CD14-positive monocyte (primary cell): Measurements from ENCODE around the gene DLGAP1. TPM values are rescaled to one million over a fixed set of nuclear protein-coding genes. Genes with fewer than 3 reads are reported as not detected.
A peak's percentile ranks its signal among the peaks of the same experiment; 100 is the strongest.

Experiments used
- DNase-seq, 3 donors: peaks; one replicate each; pipeline ENCODE4 v3.0.0-alpha.2; 2011 to 2022
- H2AFZ ChIP-seq: 2 replicates; pipeline ENCODE4 v1.6.0; 2012; ENCODE audit warnings: mild to moderate bottlenecking, low read depth, low read length, inconsistent platforms; ENCODE audit not compliant: insufficient read depth, poor library complexity, severe bottlenecking
- H3K27ac ChIP-seq, 2 donors: 1 replicate in 1 of 2; 2 replicates in 1 of 2; pipeline ENCODE4 v1.5.1; 2012 to 2013; ENCODE audit warnings: low read length in 2 of 2, control low read depth in 1 of 2, inconsistent platforms in 1 of 2, low read depth in 1 of 2, mild to moderate bottlenecking in 1 of 2
- H3K27me3 ChIP-seq, 2 donors: one replicate each; pipeline versions ENCODE4 v1.6.0 to v1.6.1; 2011 to 2013; ENCODE audit warnings: low read length in 2 of 2; ENCODE audit not compliant: control insufficient read depth in 2 of 2, insufficient read depth in 2 of 2
- H3K36me3 ChIP-seq, 2 donors: replicated peaks in 1 of 2; 1 replicate in 1 of 2; 2 replicates in 1 of 2; pipeline versions ENCODE4 v1.5.1 to v1.6.1; 2012 to 2013; ENCODE audit warnings: low read length in 2 of 2, control low read depth in 1 of 2, inconsistent platforms in 1 of 2, mild to moderate bottlenecking in 1 of 2; ENCODE audit not compliant: insufficient read depth in 2 of 2, control insufficient read depth in 1 of 2
- H3K4me1 ChIP-seq, 2 donors: 1 replicate in 1 of 2; 2 replicates in 1 of 2; pipeline versions ENCODE4 v1.5.1 to v1.6.1; 2012 to 2013; ENCODE audit warnings: low read length in 2 of 2, control low read depth in 1 of 2, inconsistent platforms in 1 of 2, mild to moderate bottlenecking in 1 of 2, moderate library complexity in 1 of 2; ENCODE audit not compliant: insufficient read depth in 2 of 2, control insufficient read depth in 1 of 2
- H3K4me2 ChIP-seq: replicated peaks from 2 replicates; pipeline ENCODE3; 2012; ENCODE audit warnings: low read length, moderate library complexity, mild to moderate bottlenecking; ENCODE audit not compliant: poor library complexity, severe bottlenecking; ENCODE audit errors: extremely low read depth
- H3K4me3 ChIP-seq, 3 experiments: fragments of 200-600 bp in 1 of 3; sonication (generic) in 1 of 3; replicated peaks in 1 of 3; 1 replicate in 2 of 3; 2 replicates in 1 of 3; pipeline ENCODE4 v1.5.1; 2011 to 2013; ENCODE audit warnings: low read length in 3 of 3, mild to moderate bottlenecking in 3 of 3, control low read depth in 2 of 3, low read depth in 2 of 3, inconsistent platforms in 1 of 3, moderate library complexity in 1 of 3
- H3K79me2 ChIP-seq: 2 replicates; pipeline ENCODE4 v1.6.0; 2012; ENCODE audit warnings: mild to moderate bottlenecking, control low read depth, inconsistent platforms, low read length, moderate library complexity; ENCODE audit not compliant: insufficient read depth
- H3K9ac ChIP-seq: 2 replicates; pipeline ENCODE4 v1.6.0; 2017; ENCODE audit warnings: low read length, mild to moderate bottlenecking; ENCODE audit not compliant: insufficient read depth, poor library complexity, severe bottlenecking
- H3K9me3 ChIP-seq, 2 donors: replicated peaks in 1 of 2; 1 replicate in 1 of 2; 2 replicates in 1 of 2; pipeline versions ENCODE4 v1.5.1 to v1.6.1; 2012 to 2013; ENCODE audit warnings: low read length in 2 of 2, control low read depth in 1 of 2; ENCODE audit not compliant: control insufficient read depth in 1 of 2, insufficient read depth in 1 of 2
- H4K20me1 ChIP-seq: 2 replicates; pipeline ENCODE4 v1.6.0; 2012; ENCODE audit warnings: mild to moderate bottlenecking, low read length, control low read depth, moderate library complexity; ENCODE audit not compliant: insufficient read depth
- H3K27ac Mint-ChIP-seq, 7 donors: one replicate each; pipeline ENCODE4 v1.8.0; 2020; ENCODE audit warnings: mild to moderate bottlenecking in 7 of 7, mixed read lengths in 7 of 7, moderate library complexity in 6 of 7, inconsistent platforms in 2 of 7
- H3K27me3 Mint-ChIP-seq, 3 donors: one replicate each; pipeline ENCODE4 v1.8.0; 2021 to 2022; ENCODE audit warnings: low read depth in 3 of 3, mild to moderate bottlenecking in 3 of 3, mixed read lengths in 3 of 3, moderate library complexity in 3 of 3, inconsistent platforms in 1 of 3
- H3K36me3 Mint-ChIP-seq, 2 donors: one replicate each; pipeline ENCODE4 v1.8.0; 2020; ENCODE audit warnings: mixed read lengths in 2 of 2, inconsistent platforms in 1 of 2, mild to moderate bottlenecking in 1 of 2
- H3K4me1 Mint-ChIP-seq: one replicate; pipeline ENCODE4 v1.8.0; 2020; ENCODE audit warnings: mild to moderate bottlenecking, mixed read lengths
- H3K4me3 Mint-ChIP-seq, 2 donors: one replicate each; pipeline ENCODE4 v1.8.0; 2020; ENCODE audit warnings: mild to moderate bottlenecking in 2 of 2, mixed read lengths in 2 of 2, moderate library complexity in 1 of 2
- H3K9me3 Mint-ChIP-seq, 7 donors: one replicate each; pipeline ENCODE4 v1.8.0; 2020 to 2022; ENCODE audit warnings: mixed read lengths in 7 of 7, mild to moderate bottlenecking in 6 of 7, moderate library complexity in 6 of 7, inconsistent platforms in 2 of 7
- WGBS: methylation state at CpG from one replicate; pipeline ENCODE4 v1.1.5; 2013; ENCODE audit warnings: missing lambda C conversion rate; ENCODE audit not compliant: insufficient coverage; 5-methylcytosine and 5-hydroxymethylcytosine counted together
- intact Hi-C, 2 donors: fragments of 100-400 bp; cut with micrococcal nuclease; formaldehyde crosslinking; loops; one replicate each; pipeline versions ENCODE4 v1.15.0 to v1.15.1; 2023
- polyA plus RNA-seq, 3 donors: library from polyadenylated mRNA; depleted of rRNA in 1 of 3; unstranded in 2 of 3; stranded (reverse) in 1 of 3; fragments of 300-500 nt in 2 of 3; fragments of >200 nt in 1 of 3; fragmentation: Illumina TruSeq in 2 of 3; gene quantifications; 1 replicate in 2 of 3; 2 replicates in 1 of 3; pipeline ENCODE4 v1.2.3, GENCODE V29; 2012 to 2021
- TF ChIP-seq, protein P1 (sequence below): fragments of 200-600 bp; IDR thresholded peaks from one replicate; pipeline ENCODE4 v1.8.0; 2022; ENCODE audit warnings: antibody characterized with exemption, mild to moderate bottlenecking

Gene DLGAP1
- polyA plus RNA-seq, 3 donors = 0.09 to 0.42 TPM; not detected in 1

DNA sequence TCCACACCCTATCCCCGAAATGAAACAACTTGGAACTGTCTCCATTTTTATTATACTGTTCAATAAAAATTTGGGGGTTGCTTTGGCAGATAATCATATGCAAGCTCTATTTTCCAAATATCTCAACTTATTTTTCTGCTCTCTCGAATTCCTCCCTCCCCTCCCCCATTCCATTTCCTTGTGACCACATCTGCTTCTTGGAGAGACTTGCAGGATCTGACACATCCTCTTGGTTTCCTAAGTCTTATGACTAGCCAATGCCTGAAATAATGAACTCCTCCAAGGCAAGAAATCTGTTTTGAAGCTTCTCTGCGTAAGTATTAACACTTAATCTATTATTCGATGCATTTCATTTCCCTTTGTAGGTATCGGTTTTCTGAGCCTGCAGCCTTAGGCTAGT is 989.1 kb downstream of the DLGAP1 start:
- Histone ChIP-seq H3K27ac (no peak overlapping the region), H4K20me1 (no peaks in the 10 kb centered on the region), H3K79me2 (no peaks in the 10 kb centered on the region), H3K4me1 (peaks cover 7 to 14% of the 10 kb centered on the region in 2 donors), H3K9ac (no peak overlapping the region), H3K27me3 (no peaks in the 10 kb centered on the region), H2AFZ (no peak overlapping the region), H3K36me3 (peaks cover 0 to under 1% of the 10 kb centered on the region in 2 donors), H3K9me3 (no peaks in the 10 kb centered on the region), H3K4me2 (peak overlapping the region; percentile 14), H3K4me3 (peak overlapping the region in 1 of 3 experiments; percentile 22)
- Mint-ChIP-seq H3K4me3 (peak overlapping the region in 1 of 2 donors; percentile 54), H3K36me3 (peaks cover 6 to 12% of the 10 kb centered on the region in 2 donors), H3K27ac (peak overlapping the region in 3 of 7 donors; percentile 23 to 69 (median 63)), H3K27me3 (peaks cover 1 to 4% (median 1%) of the 10 kb centered on the region in 3 donors), H3K4me1 (peaks cover 18% of the 10 kb centered on the region), H3K9me3 (peaks cover 0 to 4% (median 2%) of the 10 kb centered on the region in 7 donors)
- TF ChIP-seq, protein P1, sequence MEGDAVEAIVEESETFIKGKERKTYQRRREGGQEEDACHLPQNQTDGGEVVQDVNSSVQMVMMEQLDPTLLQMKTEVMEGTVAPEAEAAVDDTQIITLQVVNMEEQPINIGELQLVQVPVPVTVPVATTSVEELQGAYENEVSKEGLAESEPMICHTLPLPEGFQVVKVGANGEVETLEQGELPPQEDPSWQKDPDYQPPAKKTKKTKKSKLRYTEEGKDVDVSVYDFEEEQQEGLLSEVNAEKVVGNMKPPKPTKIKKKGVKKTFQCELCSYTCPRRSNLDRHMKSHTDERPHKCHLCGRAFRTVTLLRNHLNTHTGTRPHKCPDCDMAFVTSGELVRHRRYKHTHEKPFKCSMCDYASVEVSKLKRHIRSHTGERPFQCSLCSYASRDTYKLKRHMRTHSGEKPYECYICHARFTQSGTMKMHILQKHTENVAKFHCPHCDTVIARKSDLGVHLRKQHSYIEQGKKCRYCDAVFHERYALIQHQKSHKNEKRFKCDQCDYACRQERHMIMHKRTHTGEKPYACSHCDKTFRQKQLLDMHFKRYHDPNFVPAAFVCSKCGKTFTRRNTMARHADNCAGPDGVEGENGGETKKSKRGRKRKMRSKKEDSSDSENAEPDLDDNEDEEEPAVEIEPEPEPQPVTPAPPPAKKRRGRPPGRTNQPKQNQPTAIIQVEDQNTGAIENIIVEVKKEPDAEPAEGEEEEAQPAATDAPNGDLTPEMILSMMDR = no peak
- intact Hi-C loops = no loop called here
- WGBS = 0% methylated on average over 1 of the region's 5 CpGs
- peak in 1 of 3 donors; percentile 37 for DNase-seq

DNA sequence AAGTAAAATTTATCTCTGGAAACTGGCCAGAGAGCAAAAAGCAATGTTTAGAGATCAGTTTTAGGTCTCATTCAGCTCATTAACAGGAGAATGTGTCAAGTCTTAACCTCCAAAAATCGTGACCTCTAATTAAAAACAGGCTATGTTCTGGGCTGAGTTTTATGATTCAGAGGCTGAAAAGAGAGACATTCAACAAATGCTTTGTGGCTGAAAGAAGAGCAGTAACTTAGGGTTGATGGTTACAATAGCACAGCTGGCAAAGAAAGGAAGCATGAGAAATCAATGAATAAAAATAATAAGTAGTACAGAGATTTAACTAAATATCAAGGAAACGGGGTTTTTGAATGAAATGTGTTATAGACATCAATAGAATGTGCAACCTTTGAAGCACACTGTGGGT is 992.1 kb downstream of the DLGAP1 start:
- TF ChIP-seq, protein P1 = no peak
- no peak overlapping the region for H3K27ac ChIP-seq
- no peak overlapping the region for H3K27ac Mint-ChIP-seq
- H3K79me2 ChIP-seq = no peaks in the 10 kb centered on the region
- H3K36me3 Mint-ChIP-seq = peaks cover 24 to 34% of the 10 kb centered on the region in 2 donors
- H3K27me3 ChIP-seq = no peaks in the 10 kb centered on the region
- H3K27me3 Mint-ChIP-seq = peaks cover 1 to 2% (median 1%) of the 10 kb centered on the region in 3 donors
- peaks cover 7% of the 10 kb centered on the region for H4K20me1 ChIP-seq
- H3K4me1 ChIP-seq = peaks cover 7 to 18% of the 10 kb centered on the region in 2 donors
- peaks cover 19% of the 10 kb centered on the region for H3K4me1 Mint-ChIP-seq
- H3K9me3 Mint-ChIP-seq = peaks cover 0 to 6% (median 6%) of the 10 kb centered on the region in 7 donors
- WGBS = no CpG with 5 or more reads among the region's 2 CpGs
- H3K36me3 ChIP-seq = peaks cover 13 to 21% of the 10 kb centered on the region in 2 donors
- no peak overlapping the region for H3K4me2 ChIP-seq
- no peak for DNase-seq
- intact Hi-C loops = no loop called here
- H2AFZ ChIP-seq = no peak overlapping the region
- H3K4me3 ChIP-seq = no peak overlapping the region
- H3K9me3 ChIP-seq = no peaks in the 10 kb centered on the region
- H3K4me3 Mint-ChIP-seq = no peak overlapping the region
- H3K9ac ChIP-seq = no peak overlapping the region
